HCT116 (cell line): Measurements from ENCODE around the gene FMO4. TPM values are rescaled to one million over a fixed set of nuclear protein-coding genes. Genes with fewer than 3 reads are reported as not detected.
A peak's percentile ranks its signal among the peaks of the same experiment; 100 is the strongest.

ENCODE experiments used
- ATAC-seq: fragments of 200-7000 bp; cut with Tn5 transposase; 2 replicates; pipeline ENCODE4 v1.9.1; 2020; ENCODE audit warnings: mild to moderate bottlenecking, moderate library complexity
- BruUV-seq: library from RNA; stranded (reverse); fragments of 400-500 nt; replicated peaks from 2 replicates; lab custom pipeline; 2021; lab: Mats Ljungman, UMichigan
- CTCF ChIA-PET: fragments of 300-600 bp; sonication (Branson Sonifier 250); formaldehyde crosslinking; loops from one replicate; lab custom pipeline; 2021; ENCODE audit warnings: antibody characterized with exemption; lab: Charles Lee
- POLR2A ChIA-PET: fragments of 300-600, 350-600 bp; sonication (Branson Sonifier 250); formaldehyde crosslinking; loops from one replicate; lab custom pipeline; 2021; ENCODE audit warnings: antibody characterized with exemption; lab: Charles Lee
- RAD21 ChIA-PET, 2 experiments: fragments of 300-600 bp; sonication (Branson Sonifier 250); formaldehyde crosslinking; loops; one replicate each; lab custom pipeline; 2023; ENCODE audit warnings: low total read pairs in 2 of 2; ENCODE audit not compliant: uncharacterized antibody in 2 of 2, unreplicated experiment in 2 of 2, low non-redundant PET in 1 of 2; lab: Charles Lee
- DNase-seq: peaks from one replicate; pipeline ENCODE4 v3.0.0-alpha.2; 2010; ENCODE audit warnings: low read depth, low spot score
- H2AFZ ChIP-seq: fragments of 200-600 bp; shearing (Covaris generic), sonication (generic); 2 replicates; pipeline ENCODE4 v1.6.1; 2017; ENCODE audit warnings: low read depth, mixed run types, mixed read lengths, antibody characterized with exemption, low read length; ENCODE audit not compliant: poor library complexity, severe bottlenecking
- H3K27ac ChIP-seq: 2 replicates; pipeline ENCODE4 v1.5.1; 2012; ENCODE audit warnings: low read depth, low read length
- H3K27me3 ChIP-seq: fragments of 200-600 bp; sonication (generic); 2 replicates; pipeline ENCODE4 v1.6.1; 2016; ENCODE audit warnings: mixed run types, low read length, mixed read lengths; ENCODE audit not compliant: insufficient read depth
- H3K36me3 ChIP-seq, 2 experiments: fragments of 200-500 bp in 1 of 2; fragments of 200-600 bp in 1 of 2; sonication (Bioruptor generic) in 1 of 2; sonication (generic) in 1 of 2; 2 replicates each; pipeline versions ENCODE4 v1.5.1 to v1.6.1; 2014 to 2016; ENCODE audit warnings: low read length in 2 of 2, inconsistent platforms in 1 of 2, mixed read lengths in 1 of 2, mixed run types in 1 of 2; ENCODE audit not compliant: insufficient read depth in 2 of 2, control insufficient read depth in 1 of 2
- H3K4me1 ChIP-seq, 2 experiments: fragments of 200-600 bp in 1 of 2; sonication (generic) in 1 of 2; 2 replicates each; pipeline versions ENCODE4 v1.5.1 to v1.6.1; 2012 to 2017; ENCODE audit warnings: low read length in 2 of 2, inconsistent platforms in 1 of 2, mild to moderate bottlenecking in 1 of 2, mixed read lengths in 1 of 2, mixed run types in 1 of 2, moderate library complexity in 1 of 2; ENCODE audit not compliant: insufficient read depth in 2 of 2, control insufficient read depth in 1 of 2
- H3K4me2 ChIP-seq: fragments of 200-600 bp; sonication (generic); 2 replicates; pipeline ENCODE4 v1.6.1; 2017; ENCODE audit warnings: mixed run types, low read length, mixed read lengths
- H3K4me3 ChIP-seq, 2 experiments: fragments of 200-600 bp in 1 of 2; sonication (generic) in 1 of 2; replicated peaks in 1 of 2; 2 replicates each; pipeline ENCODE4 v1.5.1; 2011 to 2016; ENCODE audit warnings: low read length in 2 of 2, control low read depth in 1 of 2, low read depth in 1 of 2, mild to moderate bottlenecking in 1 of 2, mixed read lengths in 1 of 2, mixed run types in 1 of 2
- H3K79me2 ChIP-seq: fragments of 200-600 bp; sonication (generic); 2 replicates; pipeline ENCODE4 v1.6.1; 2017; ENCODE audit warnings: mild to moderate bottlenecking, mixed run types, low read length, moderate library complexity, mixed read lengths; ENCODE audit not compliant: insufficient read depth
- H3K9ac ChIP-seq: fragments of 200-600 bp; sonication (generic); 2 replicates; pipeline ENCODE4 v1.6.1; 2016; ENCODE audit warnings: low read length, mixed read lengths
- H3K9me2 ChIP-seq: fragments of 200-600 bp; sonication (generic), shearing (Covaris generic); 2 replicates; pipeline ENCODE4 v1.6.1; 2017; ENCODE audit warnings: mixed run types, mild to moderate bottlenecking, moderate library complexity; ENCODE audit not compliant: insufficient read depth
- H3K9me3 ChIP-seq, 2 experiments: fragments of 200-500 bp in 1 of 2; fragments of 200-600 bp in 1 of 2; sonication (Bioruptor generic) in 1 of 2; sonication (generic) in 1 of 2; 2 replicates each; pipeline ENCODE4 v1.6.1; 2014 to 2017; ENCODE audit warnings: low read length in 2 of 2, mixed read lengths in 2 of 2, inconsistent platforms in 1 of 2, low read depth in 1 of 2, mild to moderate bottlenecking in 1 of 2, mixed run types in 1 of 2, moderate library complexity in 1 of 2; ENCODE audit not compliant: control insufficient read depth in 1 of 2, insufficient read depth in 1 of 2
- H4K20me1 ChIP-seq: fragments of 200-600 bp; sonication (generic), shearing (Covaris generic); 2 replicates; pipeline ENCODE4 v1.6.1; 2017; ENCODE audit warnings: mixed run types, mild to moderate bottlenecking, moderate library complexity; ENCODE audit not compliant: insufficient read depth
- ATF3 ChIP-seq: IDR thresholded peaks from 2 replicates; pipeline ENCODE4 v1.6.1; 2012
- CBX3 ChIP-seq: IDR thresholded peaks from 2 replicates; pipeline ENCODE4 v1.6.1; 2012; ENCODE audit warnings: low read depth
- CEBPB ChIP-seq: IDR thresholded peaks from 2 replicates; pipeline ENCODE4 v1.6.1; 2012; ENCODE audit warnings: low read depth
- FOSL1 ChIP-seq: IDR thresholded peaks from 2 replicates; pipeline ENCODE4 v1.6.1; 2012; ENCODE audit warnings: low read depth
- JUND ChIP-seq: IDR thresholded peaks from 2 replicates; pipeline ENCODE4 v1.6.1; 2012
- RAD21 ChIP-seq: IDR thresholded peaks from 2 replicates; pipeline ENCODE4 v1.6.1; 2012; ENCODE audit warnings: low read depth, mild to moderate bottlenecking
- SRF ChIP-seq: IDR thresholded peaks from 2 replicates; pipeline ENCODE4 v1.6.1; 2012; ENCODE audit warnings: low read depth
- TCF7L2 ChIP-seq: IDR thresholded peaks from 2 replicates; pipeline ENCODE4 v1.7.0; 2011; ENCODE audit warnings: borderline replicate concordance, inconsistent platforms; ENCODE audit not compliant: insufficient read depth, insufficient read length; ENCODE audit errors: extremely low read depth
- YY1 ChIP-seq: IDR thresholded peaks from 2 replicates; pipeline ENCODE4 v1.6.1; 2011; ENCODE audit warnings: low read length, low read depth, moderate library complexity, mild to moderate bottlenecking; ENCODE audit not compliant: insufficient replicate concordance; ENCODE audit errors: extremely low read depth
- ZNF274 ChIP-seq: fragments of 200-500 bp; sonication (Bioruptor generic); IDR thresholded peaks from 2 replicates; pipeline ENCODE4 v1.6.1; 2014; ENCODE audit warnings: mild to moderate bottlenecking, low read depth, low read length, inconsistent platforms
- intact Hi-C: fragments of 100-400 bp; cut with micrococcal nuclease; formaldehyde crosslinking; loops from 2 replicates; pipeline ENCODE4 v1.10.0; 2022
- total RNA-seq: library from RNA; stranded (reverse); gene quantifications from one replicate; pipeline ENCODE4 v1.2.1, GENCODE V29; 2021; ENCODE audit not compliant: unreplicated experiment
- TF ChIP-seq, protein P1 (sequence below): IDR thresholded peaks from 2 replicates; pipeline ENCODE4 v1.6.1; 2011; ENCODE audit warnings: mild to moderate bottlenecking, low read length, moderate library complexity; ENCODE audit not compliant: insufficient replicate concordance; ENCODE audit errors: extremely low read depth

FMO4 gene
- total RNA-seq, 1 experiment from 2014 or later, result 1.4 TPM

GRCh38 chr1:171286032-171286705 lies 27.8 kb upstream of the FMO4 start:
- ChIA-PET RAD21 (no interaction called here), CTCF (no interaction called here), POLR2A (no interaction called here)
- DNase-seq, result no peak
- Histone ChIP-seq H3K79me2 (no peaks in the 10 kb centered on the region), H2AFZ (no peak overlapping the region), H3K4me2 (no peak overlapping the region), H3K9ac (no peak overlapping the region), H3K36me3 (no peaks in the 10 kb centered on the region), H3K27ac (no peak overlapping the region), H3K27me3 (no peaks in the 10 kb centered on the region), H3K9me3 (no peaks in the 10 kb centered on the region), H4K20me1 (no peaks in the 10 kb centered on the region), H3K4me3 (no peak overlapping the region), H3K4me1 (peaks cover 0 to 4% of the 10 kb centered on the region in 2 experiments; a peak in 1 of 4 replicates), H3K9me2 (no peaks in the 10 kb centered on the region)
- TF ChIP-seq JUND, result peak; percentile 6; the same call in 1 of the 2 replicates
- no peak for TF ChIP-seq FOSL1
- no peak for TF ChIP-seq TCF7L2
- ATAC-seq, result no peak
- no TSS peak for BruUV-seq
- intact Hi-C loops, result no loop called here

DNA sequence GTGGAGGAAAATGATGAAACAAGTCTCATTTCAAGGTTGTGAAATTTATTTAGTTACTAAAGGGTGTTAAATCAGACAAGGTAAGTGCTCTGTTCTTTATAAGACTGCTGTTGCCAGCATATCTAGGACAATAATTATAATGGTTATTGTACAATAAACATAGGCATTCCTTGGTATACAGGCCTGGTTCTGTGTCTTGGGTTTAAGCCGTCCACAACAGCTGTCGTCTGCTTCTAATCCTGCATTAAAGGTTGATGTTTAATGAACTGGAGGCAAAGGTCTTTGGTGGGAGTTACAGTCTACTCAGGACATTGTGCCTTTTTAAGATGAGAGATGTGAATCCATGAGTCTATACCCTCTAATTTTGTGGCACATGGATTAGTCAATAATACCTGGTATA lies 23.4 kb upstream of the FMO4 start:
- no TSS peak for BruUV-seq
- H3K9me2 ChIP-seq, result no peaks in the 10 kb centered on the region
- H3K4me2 ChIP-seq, result no peak overlapping the region
- H3K4me1 ChIP-seq, result peaks cover 0 to 4% of the 10 kb centered on the region in 2 experiments; a peak in 1 of 4 replicates
- H3K9me3 ChIP-seq, result no peaks in the 10 kb centered on the region
- intact Hi-C loops, result no loop called here
- no peaks in the 10 kb centered on the region for H3K79me2 ChIP-seq
- no peaks in the 10 kb centered on the region for H3K36me3 ChIP-seq
- ChIA-PET CTCF (no interaction called here), RAD21 (no interaction called here), POLR2A (no interaction called here)
- no peak overlapping the region for H3K9ac ChIP-seq
- H2AFZ ChIP-seq, result no peak overlapping the region
- no peaks in the 10 kb centered on the region; the same call in 1 of the 2 replicates for H3K27me3 ChIP-seq
- no peak overlapping the region for H3K27ac ChIP-seq
- H4K20me1 ChIP-seq, result no peaks in the 10 kb centered on the region
- no peak overlapping the region for H3K4me3 ChIP-seq
- ATAC-seq (no peak), DNase-seq (no peak)
- TF ChIP-seq YY1 (no peak), SRF (no peak), ZNF274 (no peak), CEBPB (no peak), JUND (no peak), RAD21 (no peak), ATF3 (no peak), CBX3 (no peak)
- TF ChIP-seq, protein P1, sequence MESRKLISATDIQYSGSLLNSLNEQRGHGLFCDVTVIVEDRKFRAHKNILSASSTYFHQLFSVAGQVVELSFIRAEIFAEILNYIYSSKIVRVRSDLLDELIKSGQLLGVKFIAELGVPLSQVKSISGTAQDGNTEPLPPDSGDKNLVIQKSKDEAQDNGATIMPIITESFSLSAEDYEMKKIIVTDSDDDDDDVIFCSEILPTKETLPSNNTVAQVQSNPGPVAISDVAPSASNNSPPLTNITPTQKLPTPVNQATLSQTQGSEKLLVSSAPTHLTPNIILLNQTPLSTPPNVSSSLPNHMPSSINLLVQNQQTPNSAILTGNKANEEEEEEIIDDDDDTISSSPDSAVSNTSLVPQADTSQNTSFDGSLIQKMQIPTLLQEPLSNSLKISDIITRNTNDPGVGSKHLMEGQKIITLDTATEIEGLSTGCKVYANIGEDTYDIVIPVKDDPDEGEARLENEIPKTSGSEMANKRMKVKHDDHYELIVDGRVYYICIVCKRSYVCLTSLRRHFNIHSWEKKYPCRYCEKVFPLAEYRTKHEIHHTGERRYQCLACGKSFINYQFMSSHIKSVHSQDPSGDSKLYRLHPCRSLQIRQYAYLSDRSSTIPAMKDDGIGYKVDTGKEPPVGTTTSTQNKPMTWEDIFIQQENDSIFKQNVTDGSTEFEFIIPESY, result no peak
